Suppressor macrophage treated with lipopolysaccharide for 4 hours (primary cell): ENCODE data around the gene CFHR3.
"Not testable (repeated sequence)": the region's sequence is repeated elsewhere in the genome, so short reads cannot be mapped to it uniquely, and the experiment has no call there.

Source experiments
- DNase-seq: peaks from one replicate; pipeline ENCODE4 v3.0.0-alpha.2; 2020

Gene CFHR3

DNA sequence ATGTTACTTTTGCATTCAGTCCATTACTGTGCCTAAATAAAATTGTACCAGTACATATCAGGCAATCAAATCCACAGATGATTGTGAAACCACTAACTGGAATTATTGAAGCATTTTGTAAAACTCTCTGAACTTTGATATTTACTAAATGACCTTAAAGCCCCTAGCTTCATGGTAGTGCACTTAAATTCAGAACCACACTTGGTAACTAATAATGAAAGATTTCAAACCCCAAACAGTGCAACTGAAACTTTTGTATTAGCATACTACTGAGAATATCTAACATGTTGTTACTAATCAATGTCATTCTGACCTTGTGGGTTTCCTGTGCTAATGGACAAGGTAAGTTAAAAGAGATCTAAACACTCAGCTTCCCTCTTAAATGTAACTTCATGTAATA, at the start of gene CFHR3:
Gene CFHR3 (plus strand): TSS at position 238 of the 400 bp plus-strand sequence. CDS start 47 bp downstream, at position 285.
- no peak for DNase-seq

DNA sequence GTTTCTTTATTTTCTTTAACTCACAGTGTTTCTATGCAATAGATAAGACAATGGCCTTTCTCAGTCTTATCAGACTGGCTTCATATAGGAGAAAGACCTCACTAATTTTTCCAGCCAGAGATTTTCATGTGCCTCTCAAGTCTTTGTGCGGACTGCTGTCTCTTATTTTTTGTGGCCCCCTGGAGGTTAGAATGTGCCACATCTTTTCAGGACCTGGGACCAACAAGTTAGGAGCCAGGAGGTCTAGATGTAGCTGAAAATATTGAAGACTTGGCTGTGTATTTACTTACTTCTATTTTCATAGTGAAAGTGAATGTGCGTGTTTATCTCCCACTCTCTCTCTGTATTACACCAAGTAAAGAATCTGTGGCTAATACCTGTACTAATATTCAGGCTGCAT, 42.1 kb upstream of the CFHR3 start:
- no peak for DNase-seq

DNA sequence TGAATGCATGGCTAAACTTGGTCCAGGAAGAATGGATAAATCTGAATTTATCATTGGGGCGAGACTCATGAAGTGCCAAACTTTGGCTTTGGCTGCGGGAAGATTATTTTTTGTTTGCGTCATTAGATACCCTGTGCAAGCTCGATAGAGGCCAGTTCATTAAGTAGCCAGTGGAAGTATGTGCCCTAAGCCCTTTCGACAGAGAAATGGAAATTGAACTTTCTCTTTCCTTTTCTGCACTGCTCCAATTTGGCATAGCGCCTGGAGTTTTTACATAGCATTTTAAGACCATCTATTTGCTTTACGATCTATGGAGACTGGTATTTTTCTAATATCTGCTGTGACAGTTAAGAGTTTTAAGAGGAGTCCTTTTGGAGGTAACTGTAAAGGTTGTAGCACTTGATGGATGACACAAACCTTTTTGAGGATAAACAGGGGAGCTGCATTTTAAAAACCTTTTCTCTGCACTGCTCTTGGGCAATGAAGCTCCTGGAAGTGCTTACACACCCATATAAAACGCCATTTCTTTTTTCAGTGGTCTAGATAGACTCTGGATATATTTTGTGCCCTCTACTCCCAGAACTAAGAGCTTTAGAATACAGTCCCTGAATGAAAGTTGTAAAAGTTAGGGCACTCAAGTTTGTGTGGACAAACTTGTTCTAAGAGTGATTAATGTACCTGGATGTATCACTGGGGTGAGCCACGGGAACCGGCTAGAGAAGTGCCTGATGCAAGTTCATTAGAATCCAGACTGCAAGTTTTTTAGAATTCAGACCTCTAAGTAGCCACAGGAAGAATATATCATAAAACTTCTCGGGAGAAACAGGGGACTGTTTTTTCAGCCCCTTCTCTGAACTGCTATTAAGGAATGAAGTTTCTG, 41.3 kb upstream of the CFHR3 start:
- DNase-seq, result no peak

DNA sequence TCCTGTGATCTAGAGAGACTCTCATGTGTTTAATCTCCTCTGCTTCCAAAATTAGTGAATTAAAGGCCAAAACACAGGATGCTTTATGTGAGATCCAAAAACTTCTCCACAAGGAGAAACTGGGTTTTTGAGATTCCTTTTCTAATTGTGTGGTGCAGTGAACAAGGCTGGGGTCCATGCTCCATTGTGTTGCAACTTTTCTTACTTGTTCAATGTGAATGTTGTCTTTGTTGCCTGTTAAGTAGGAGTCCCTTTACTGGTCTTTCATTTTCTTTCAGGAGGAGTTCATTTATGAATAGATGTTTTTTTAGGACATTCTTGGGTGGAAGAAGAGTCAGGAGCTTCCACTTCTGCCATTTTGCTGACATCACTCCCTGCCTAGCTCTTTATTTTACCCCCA, 40.6 kb upstream of the CFHR3 start:
- DNase-seq, result no peak

DNA sequence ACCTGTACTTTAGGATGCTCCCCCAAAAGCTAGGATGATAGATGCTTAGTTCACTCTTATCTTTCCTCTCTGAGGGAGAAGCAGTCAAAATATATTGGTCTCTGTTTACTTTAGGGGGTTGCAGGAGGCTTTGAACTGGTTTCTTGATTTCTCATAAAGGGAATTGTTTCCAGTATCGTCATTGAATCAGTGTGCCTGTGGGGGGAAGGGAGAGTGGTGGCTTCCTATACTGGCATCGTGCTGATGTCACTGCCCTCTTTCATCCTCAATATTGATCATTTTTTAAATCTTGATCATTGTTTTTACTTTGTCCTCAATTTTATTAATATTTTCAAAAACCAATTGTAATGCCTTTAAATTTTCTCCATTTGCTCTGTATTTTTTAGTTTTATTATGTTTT, 40.2 kb upstream of the CFHR3 start:
- DNase-seq, result no peak

DNA sequence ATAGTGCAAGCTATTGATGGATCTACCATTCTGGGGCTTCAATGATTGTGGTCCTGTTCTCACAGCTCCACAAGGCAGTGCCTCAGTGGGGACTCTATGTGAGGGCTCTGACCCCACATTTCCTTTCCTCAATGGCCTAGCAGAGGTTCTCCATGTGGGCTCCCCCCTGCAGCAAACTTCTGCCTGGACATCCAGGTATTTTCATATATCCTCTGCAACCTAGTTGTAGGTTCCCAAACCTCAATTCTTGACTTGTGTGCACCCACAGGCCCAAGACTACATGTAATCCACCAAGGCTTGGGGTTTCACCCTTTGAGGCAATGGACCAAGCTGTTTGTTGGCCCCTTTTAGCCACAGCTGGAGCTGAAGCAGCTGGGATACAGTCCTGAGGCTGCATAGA, 35.9 kb upstream of the CFHR3 start:
- DNase-seq, result no peak

DNA sequence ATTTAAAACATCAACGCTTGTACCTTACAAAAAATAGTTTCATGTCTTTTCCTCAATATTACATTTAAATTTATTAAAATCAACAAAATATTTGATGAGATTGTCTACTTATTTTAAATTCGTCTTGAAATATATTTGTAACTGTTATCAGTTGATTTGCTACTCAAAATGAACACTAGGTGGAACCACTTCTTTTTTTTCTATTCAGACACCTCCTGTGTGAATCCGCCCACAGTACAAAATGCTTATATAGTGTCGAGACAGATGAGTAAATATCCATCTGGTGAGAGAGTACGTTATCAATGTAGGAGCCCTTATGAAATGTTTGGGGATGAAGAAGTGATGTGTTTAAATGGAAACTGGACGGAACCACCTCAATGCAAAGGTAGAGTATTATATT, 31.4 kb upstream of the CFHR3 start:
- peak; percentile 6 for DNase-seq

DNA sequence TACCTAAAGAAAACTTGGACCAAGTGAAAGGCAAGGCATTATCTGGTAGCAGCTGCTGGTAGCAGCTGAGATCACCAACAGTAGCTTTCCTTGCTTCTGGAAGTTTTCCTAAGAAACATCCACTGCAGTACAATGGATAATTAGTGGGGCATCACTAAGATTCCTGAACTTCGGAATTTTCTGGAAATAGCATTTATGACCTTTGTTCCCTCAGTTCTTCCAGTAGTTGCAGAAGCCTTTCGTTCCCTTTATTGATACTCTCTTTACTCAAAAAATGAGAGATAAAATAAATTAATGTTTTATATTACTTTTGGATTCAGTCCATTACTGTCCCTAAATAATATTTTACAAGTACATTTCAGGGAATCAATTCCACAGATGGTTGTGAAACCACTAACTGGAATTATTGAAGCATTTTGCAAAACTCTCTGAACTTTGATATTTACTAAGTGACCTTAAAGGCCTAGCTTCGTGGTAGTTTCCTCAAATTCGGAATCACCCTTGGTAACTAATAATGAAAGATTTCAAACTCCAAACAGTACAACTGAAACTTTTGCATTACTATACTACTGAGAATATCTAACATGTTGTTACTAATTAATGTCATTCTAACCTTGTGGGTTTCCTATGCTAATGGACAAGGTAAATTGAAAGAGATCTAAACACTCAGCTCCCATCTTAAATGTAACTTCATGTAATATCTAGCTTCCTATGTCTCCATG, 9.5 kb upstream of the CFHR3 start:
- DNase-seq, result not testable (repeated sequence)

DNA sequence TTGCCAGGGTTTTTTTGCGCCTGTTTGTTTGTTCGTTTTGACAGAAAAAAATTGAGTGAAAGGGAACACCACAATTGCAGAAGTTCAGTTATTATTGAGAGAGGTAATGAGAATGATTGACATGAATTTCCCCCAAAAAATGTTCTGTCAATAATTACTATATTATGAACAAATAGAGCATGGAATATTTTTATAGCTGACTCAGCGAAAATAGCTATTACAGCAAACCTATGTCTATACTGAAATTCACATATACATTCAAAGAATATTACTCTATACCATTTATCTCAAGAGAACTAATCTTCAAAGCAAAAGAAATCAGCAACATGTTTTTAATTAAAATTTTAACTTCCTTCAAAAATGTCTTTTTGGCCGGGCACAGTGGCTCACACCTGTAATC, 4.8 kb upstream of the CFHR3 start:
- DNase-seq, result not testable (repeated sequence)

DNA sequence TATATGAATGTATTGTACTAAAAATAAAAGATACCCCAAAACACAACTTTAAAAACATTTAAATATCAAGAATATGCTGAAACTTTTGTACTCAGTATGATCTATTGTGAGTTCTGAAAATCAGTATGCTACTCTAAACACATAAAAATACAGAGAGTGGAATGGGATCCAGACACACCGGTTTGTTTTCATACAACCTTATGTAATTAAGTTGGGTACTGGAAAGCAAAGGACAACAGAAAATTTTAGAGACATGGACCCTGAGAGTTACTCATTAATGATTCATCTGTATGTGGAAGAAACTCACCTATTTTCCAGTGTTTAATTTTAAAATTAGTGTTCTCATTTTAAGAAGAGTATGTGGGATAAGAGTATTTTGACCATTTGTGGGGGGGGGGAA, 927 bp upstream of the CFHR3 start:
- DNase-seq, result no peak

DNA sequence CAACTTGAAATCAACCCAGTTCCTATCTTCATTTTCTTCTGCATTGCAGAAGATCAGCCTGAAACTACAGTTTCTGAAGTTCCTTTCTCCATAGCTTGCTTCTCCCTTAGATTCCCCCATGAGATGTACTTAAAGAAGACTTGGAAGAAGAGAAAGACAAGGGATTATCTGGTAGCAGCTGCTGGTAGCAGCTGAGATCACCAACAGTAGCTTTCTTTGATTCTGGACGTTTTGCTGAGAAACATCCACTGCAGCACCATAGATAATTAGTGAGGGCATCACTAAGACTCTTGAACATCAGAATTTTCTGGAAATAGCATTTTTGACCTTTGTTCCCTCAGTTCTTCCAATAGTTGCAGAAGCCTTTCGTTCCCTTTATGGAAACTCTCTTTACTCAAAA, 465 bp upstream of the CFHR3 start:
- DNase-seq, result no peak

DNA sequence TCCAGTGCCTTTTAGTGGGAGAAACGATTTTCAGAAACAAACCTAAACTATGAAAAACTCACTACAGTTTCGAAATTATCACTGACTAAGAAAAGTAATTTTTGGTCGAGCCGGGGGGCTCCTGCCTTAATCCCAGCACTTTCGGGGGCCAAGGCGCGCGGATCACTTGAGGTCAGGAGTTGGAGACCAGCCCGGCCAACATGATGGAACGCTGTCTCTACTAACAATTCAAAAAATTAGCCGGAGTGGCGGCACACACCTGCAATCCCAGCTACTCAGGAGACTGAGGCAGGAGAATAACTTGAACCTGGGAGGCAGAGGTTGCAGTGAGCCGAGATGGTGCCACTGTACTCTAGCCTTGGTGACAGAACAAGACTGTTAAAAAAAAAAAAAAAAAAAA, 3.0 kb downstream of the CFHR3 start:
- DNase-seq, result no peak

DNA sequence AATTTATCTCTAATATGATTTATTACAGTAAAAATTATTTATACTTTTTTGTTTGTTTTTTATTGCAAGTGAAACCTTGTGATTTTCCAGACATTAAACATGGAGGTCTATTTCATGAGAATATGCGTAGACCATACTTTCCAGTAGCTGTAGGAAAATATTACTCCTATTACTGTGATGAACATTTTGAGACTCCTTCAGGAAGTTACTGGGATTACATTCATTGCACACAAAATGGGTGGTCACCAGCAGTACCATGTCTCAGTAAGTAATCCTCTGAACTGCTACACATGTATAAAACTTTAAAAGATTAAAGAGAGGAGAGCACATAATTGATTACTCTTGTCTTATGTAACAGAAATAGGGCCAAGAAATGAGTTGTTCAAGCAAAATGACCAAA, 4.5 kb downstream of the CFHR3 start:
- no peak for DNase-seq

DNA sequence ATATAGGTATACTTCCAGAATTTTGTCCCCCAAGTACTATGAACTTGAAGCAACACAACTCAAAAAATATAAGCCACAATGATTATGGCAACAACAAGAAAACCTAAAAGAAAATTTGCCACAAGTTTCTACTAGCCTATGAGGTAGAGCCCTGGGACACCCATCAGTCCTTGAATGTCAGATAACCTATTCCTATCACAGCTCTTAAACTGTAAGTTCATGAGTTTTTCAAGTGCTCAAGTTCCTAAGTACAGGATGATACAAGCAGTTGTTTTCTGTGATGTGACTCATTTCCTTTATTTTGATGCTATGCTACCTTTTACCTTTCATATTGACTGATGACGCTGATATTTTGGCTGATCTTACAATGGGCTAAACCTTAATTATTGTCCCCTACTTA, 16.6 kb downstream of the CFHR3 start:
- DNase-seq, result not testable (repeated sequence)

DNA sequence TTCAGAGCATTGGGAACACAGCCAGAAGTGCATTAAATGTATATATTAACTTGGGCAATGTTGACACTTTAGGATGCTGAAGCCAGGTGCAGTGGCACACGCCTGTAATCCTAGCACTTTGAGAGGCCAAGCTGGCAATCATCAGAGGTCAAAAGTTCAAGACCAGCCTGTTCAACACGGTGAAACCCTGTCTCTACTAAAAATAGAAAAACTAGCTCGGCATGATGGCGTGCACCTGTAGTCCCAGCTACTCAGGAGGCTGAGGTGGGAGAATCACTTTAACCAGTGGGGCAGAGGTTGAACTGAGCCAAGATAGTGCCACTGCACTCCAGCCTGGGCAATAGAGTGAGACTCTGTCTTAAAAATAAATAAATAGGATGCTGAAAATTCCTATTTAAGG, 19.5 kb downstream of the CFHR3 start:
- not testable (repeated sequence) for DNase-seq

DNA sequence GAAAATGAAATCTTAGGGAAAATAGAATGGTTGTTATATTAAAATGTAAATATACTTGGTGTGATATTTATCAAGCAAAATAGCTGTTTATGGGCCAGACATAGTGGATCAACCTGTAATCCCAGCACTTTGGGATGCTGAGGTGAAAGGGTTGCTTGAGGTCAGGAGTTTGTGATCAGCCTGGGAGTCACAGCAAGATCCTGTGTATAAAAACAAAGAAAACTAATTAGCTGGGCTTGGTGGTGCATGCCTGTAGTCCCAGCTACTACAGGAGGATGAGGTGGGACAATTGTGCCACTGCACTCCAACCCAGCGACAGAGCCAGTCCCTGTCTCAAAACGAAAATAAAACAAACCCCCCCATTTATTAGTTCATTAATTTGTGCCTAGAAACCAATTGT, 23.3 kb downstream of the CFHR3 start:
- no peak for DNase-seq

DNA sequence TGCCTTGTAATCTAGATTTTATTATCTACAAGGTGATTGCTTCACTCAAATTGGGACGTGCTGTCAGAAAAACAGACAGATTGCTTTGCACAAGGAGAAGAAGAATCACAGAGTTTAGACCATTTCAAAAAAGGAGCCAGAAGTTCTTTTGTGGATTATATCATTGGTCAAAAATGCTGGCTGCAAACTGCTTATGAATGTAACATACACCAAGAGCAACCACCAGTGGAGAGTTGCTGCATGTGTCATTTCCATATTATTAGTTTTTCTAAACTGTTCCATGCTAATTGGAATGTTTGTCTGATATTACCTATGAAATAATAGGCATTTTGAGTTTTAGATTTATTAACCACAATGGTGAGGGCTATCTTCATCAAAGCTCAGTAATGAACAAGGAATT, 27.3 kb downstream of the CFHR3 start:
- DNase-seq, result not testable (repeated sequence)

DNA sequence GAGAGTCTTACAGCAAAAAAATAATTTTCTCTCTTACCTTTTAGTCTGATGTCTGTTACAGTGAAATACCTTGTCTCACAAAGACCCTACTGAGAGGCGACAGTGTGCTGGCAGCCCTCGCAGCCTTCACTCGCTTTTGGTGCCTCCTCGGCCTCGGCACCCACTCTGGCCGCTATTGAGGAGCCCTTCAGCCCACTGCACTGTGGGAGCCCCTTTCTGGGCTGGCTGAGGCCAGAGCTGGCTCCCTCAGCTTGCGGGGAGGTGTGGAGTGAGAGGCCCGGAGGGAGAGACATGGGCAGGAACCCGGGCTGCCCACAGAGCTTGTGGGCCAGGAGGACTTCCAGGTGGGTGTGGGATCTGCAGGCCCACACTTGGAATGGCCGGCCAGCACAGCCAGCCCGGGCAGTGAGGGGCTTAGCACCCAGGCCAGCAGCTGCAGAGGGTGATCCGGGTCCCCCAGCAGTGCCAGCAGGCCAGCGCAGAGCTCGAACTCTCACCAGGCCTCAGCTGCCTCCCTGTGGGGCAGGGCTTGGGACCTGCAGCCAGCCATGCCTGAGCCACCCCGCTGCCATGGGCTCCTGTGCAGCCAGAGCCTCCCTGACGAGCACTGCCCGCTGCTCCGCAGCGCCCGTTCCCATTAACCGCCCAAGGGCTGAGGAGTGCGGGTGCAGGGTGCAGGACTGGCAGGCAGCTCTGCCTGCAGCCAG, 34.0 kb downstream of the CFHR3 start:
- DNase-seq, result no peak

DNA sequence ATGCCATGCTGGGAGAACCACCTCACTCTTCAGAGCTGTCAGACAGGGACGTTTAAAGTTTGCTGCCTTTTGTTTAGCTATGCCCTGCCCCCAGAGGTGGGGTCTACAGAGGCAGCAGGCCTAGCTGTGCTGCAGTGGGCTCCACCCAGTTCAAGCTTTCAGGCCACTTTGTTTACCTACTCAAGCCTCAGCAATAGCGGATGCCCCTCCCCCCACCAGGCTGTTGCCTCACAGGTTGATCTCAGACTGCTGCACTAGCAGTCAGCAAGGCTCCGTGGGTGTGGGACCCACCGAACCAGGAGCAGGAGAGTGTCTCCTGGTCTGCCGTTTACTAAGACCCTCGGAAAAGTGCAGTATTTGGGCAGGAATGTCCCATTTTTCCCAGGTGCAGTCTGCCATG, 42.8 kb downstream of the CFHR3 start:
- not testable (repeated sequence) for DNase-seq

DNA sequence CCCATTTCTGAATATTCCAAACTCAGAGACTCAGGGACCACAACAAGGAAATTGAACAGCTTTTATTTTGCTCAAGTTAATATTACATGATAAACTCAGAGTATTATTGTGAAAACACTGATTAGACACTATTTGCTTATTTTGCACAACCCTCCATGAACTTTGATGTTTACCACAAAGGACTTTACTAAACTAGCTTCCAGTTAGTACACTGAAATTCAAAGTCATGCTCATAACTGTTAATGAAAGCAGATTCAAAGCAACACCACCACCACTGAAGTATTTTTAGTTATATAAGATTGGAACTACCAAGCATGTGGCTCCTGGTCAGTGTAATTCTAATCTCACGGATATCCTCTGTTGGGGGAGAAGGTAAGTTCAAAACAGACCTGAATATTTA, 44.9 kb downstream of the CFHR3 start, which contains the start of gene CFHR1:
Gene CFHR1 (plus strand): TSS at position 201 of the 400 bp plus-strand sequence. CDS start 114 bp downstream, at position 315.
- not testable (repeated sequence) for DNase-seq

DNA sequence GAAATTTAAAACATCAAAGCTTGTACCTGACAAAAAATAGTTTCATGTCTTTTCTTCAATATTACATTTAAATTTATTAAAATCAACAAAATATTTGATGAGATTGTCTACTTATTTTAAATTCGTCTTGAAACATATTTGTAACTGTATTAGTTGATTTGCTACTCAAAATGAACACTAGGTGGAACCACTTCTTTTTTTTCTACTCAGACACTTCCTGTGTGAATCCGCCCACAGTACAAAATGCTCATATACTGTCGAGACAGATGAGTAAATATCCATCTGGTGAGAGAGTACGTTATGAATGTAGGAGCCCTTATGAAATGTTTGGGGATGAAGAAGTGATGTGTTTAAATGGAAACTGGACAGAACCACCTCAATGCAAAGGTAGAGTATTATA, 53.2 kb downstream of the CFHR3 start:
- peak; percentile 50 for DNase-seq
